ENCODE data around the gene ADAMTSL1.

ADAMTSL1 gene

DNA sequence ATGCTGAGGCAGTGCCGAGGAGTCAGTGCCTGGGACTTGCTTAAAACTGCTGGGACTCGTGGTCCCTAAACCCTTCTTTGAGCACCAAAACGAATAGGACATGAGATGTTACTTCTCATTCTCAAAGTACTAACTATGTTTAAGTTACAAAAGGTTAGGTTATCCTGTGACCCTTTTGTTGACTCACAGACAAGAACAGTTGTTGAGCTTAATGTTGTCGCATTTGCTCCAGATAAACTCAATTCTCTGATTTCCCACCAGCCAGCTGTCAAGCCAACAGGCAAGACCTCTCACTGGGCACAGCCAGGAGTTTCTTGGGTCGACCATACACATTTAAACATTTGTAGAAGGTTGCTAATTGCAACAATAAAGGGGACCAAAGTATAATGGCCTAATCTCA, 249.4 kb downstream of the ADAMTSL1 start:
- in situ Hi-C loops (cut with MboI; ENCODE audit: low pct_unique_long_range_greater_than_20kb, low sequenced_read_pairs, unreplicated experiment), result no loop called here
- TF ChIP-seq, protein P1, sequence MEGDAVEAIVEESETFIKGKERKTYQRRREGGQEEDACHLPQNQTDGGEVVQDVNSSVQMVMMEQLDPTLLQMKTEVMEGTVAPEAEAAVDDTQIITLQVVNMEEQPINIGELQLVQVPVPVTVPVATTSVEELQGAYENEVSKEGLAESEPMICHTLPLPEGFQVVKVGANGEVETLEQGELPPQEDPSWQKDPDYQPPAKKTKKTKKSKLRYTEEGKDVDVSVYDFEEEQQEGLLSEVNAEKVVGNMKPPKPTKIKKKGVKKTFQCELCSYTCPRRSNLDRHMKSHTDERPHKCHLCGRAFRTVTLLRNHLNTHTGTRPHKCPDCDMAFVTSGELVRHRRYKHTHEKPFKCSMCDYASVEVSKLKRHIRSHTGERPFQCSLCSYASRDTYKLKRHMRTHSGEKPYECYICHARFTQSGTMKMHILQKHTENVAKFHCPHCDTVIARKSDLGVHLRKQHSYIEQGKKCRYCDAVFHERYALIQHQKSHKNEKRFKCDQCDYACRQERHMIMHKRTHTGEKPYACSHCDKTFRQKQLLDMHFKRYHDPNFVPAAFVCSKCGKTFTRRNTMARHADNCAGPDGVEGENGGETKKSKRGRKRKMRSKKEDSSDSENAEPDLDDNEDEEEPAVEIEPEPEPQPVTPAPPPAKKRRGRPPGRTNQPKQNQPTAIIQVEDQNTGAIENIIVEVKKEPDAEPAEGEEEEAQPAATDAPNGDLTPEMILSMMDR (IDR thresholded peaks at IDR 0.05; ENCODE audit: extremely low read depth, insufficient read depth, missing control alignments), result no peak
- no peak for DNase-seq (ENCODE audit: low spot score)

DNA sequence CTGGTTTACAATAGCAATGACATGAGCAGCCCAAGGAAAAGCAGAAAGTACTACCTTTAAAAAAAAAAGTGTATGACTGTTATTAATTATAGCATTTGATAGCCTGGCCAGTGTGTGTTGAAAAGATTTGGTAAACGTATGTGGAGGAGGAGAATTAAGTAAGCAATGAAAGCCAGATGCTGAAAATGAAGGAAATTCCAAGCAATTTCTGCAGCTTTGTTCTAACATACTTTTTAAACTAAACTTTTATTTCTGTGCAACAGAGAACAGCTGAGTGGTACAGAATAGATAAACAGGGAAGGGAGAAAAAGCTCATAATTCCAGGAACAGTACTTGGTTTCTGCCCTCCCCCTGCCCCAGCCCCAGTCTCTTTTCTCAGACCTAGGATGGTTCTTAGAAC, 252.6 kb downstream of the ADAMTSL1 start:
- in situ Hi-C loops (cut with MboI; ENCODE audit: low pct_unique_long_range_greater_than_20kb, low sequenced_read_pairs, unreplicated experiment), result no loop called here
- TF ChIP-seq, protein P1 (IDR thresholded peaks at IDR 0.05; ENCODE audit: extremely low read depth, insufficient read depth, missing control alignments), result no peak
- no peak for DNase-seq (ENCODE audit: low spot score)

DNA sequence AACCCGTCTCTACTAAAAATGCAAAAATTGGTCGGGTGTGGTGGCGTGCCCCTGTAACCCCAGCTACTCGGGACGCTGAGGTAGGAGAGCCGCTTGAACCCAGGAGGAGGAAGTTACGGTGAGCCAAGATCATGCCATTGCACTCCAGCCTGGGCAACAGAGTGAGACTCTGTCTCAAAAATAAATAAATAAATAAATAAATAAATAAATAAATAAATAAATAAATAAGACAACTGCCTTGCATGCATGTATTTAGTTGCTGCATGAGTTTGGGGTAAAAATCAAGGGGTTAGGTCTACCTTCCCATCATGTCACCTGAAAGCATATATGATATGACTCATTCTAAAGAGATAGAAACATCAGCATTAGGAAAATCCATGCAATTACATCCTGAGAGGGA, 254.0 kb downstream of the ADAMTSL1 start:
- TF ChIP-seq, protein P1 (IDR thresholded peaks at IDR 0.05; ENCODE audit: extremely low read depth, insufficient read depth, missing control alignments), result no peak
- in situ Hi-C loops (cut with MboI; ENCODE audit: low pct_unique_long_range_greater_than_20kb, low sequenced_read_pairs, unreplicated experiment), result no loop called here
- DNase-seq (ENCODE audit: low spot score), result no peak

DNA sequence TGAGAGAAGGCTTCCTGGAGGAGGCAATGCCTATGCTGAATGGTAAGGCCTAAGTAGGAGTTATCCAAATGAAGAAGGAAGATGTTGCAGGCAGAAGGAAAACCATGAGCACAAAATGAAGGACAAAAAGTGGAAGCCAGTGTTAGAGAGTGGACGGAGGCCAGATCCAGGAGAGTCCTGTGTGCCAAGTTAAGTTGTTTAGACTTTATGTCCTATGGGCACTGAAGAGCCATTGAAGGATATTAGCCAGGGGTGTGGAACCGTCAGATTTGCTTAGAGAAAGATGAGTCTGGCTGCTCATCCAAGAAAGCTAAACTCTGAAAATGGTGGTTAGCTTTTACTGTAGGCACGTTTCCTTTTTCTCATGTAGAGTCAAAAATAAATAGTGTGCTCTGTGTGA, 254.7 kb downstream of the ADAMTSL1 start:
- TF ChIP-seq, protein P1 (IDR thresholded peaks at IDR 0.05; ENCODE audit: extremely low read depth, insufficient read depth, missing control alignments), result no peak
- in situ Hi-C loops (cut with MboI; ENCODE audit: low pct_unique_long_range_greater_than_20kb, low sequenced_read_pairs, unreplicated experiment), result no loop called here

DNA sequence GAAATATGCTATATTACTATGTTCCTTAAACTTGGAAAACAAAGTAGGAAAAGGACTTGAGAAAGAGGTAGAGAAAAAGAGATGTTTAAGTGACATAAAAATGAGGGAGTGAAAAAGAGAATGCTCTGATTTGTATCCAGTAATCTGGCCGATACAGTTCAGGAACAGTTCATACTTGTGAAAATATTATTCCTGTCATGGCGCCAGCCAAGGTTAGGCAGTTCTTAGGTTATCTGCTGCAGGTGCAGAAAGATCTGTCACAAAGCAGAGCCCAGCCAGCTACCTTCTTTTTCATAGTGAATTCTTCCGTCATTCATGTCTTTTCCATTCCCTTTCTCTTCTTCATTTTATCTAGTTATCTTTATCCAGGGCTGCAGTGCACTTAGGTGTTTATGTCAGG, 256.3 kb downstream of the ADAMTSL1 start:
- in situ Hi-C loops (cut with MboI; ENCODE audit: low pct_unique_long_range_greater_than_20kb, low sequenced_read_pairs, unreplicated experiment), result no loop called here
- DNase-seq (ENCODE audit: low spot score), result no peak
- TF ChIP-seq, protein P1 (IDR thresholded peaks at IDR 0.05; ENCODE audit: extremely low read depth, insufficient read depth, missing control alignments), result no peak

More for the DNA sequence above, 254.7 kb downstream of the ADAMTSL1 start:
- DNase-seq (ENCODE audit: low spot score), result no peak

DNA sequence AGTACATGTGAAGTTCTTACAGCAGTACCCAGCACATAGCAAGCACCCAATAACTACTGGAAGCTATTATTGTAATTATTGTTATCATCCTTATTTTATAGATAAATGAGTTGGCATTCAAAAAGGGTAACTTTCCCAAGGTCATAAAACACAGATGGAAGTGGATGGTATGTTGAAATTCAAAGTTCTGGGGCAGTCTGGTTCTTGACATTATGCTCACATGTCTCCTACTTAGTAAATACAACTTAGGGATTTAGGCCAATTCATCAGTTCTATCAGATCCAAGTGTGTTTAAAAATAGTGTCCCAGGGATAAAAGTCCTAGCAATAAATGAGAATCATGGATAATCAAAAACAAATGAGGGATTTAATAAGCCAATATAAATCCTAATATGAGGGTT, 265.2 kb downstream of the ADAMTSL1 start:
- TF ChIP-seq, protein P1 (IDR thresholded peaks at IDR 0.05; ENCODE audit: extremely low read depth, insufficient read depth, missing control alignments), result no peak
- in situ Hi-C loops (cut with MboI; ENCODE audit: low pct_unique_long_range_greater_than_20kb, low sequenced_read_pairs, unreplicated experiment), result no loop called here
- no peak for DNase-seq (ENCODE audit: low spot score)
